HEK293T (cell line): Measurements from ENCODE around the gene CACNG6.

Experiments
- CTCF ChIA-PET: fragments of 350-600 bp; formaldehyde crosslinking; extraction: SDS; loops from one replicate; lab custom pipeline; 2021; ENCODE audit warnings: antibody characterized with exemption, inconsistent platforms; lab: Yijun Ruan, JAX
- POLR2A ChIA-PET: fragments of 350-600 bp; formaldehyde crosslinking; extraction: SDS; loops from one replicate; lab custom pipeline; 2020; ENCODE audit warnings: antibody characterized with exemption, inconsistent platforms; lab: Yijun Ruan, JAX
- DNase-seq: peaks from one replicate; pipeline ENCODE4 v3.0.0; 2012; ENCODE audit warnings: mixed read lengths; ENCODE audit errors: extremely low spot score
- ARNT ChIP-seq: fragments of 450-650 bp; IDR thresholded peaks from 2 replicates; pipeline ENCODE4 v1.6.1; 2017; ENCODE audit warnings: mild to moderate bottlenecking
- BHLHE40 ChIP-seq: fragments of 450-650 bp; IDR thresholded peaks from 2 replicates; pipeline ENCODE4 v1.6.1; 2016; ENCODE audit warnings: mild to moderate bottlenecking, moderate library complexity, borderline replicate concordance
- CTBP1 ChIP-seq: fragments of 450-650 bp; IDR thresholded peaks from 2 replicates; pipeline ENCODE4 v1.6.1; 2016; ENCODE audit warnings: borderline replicate concordance
- ELF4 ChIP-seq: fragments of 450-650 bp; IDR thresholded peaks from 2 replicates; pipeline ENCODE4 v1.6.1; 2017; ENCODE audit warnings: antibody characterized with exemption
- FOXA1 ChIP-seq: fragments of 450-650 bp; IDR thresholded peaks from 2 replicates; pipeline ENCODE4 v1.6.1; 2016; ENCODE audit warnings: mild to moderate bottlenecking
- FOXK2 ChIP-seq: fragments of 450-650 bp; IDR thresholded peaks from 2 replicates; pipeline ENCODE4 v1.6.1; 2016; ENCODE audit warnings: mild to moderate bottlenecking
- FOXM1 ChIP-seq: fragments of 450-650 bp; IDR thresholded peaks from 2 replicates; pipeline ENCODE4 v1.6.1; 2017; ENCODE audit warnings: mild to moderate bottlenecking, borderline replicate concordance
- HDGF ChIP-seq: fragments of 450-650 bp; IDR thresholded peaks from 2 replicates; pipeline ENCODE4 v1.6.1; 2017; ENCODE audit warnings: antibody characterized with exemption, borderline replicate concordance
- L3MBTL2 ChIP-seq: fragments of 450-650 bp; conservative IDR thresholded peaks from 2 replicates; pipeline ENCODE4 v1.6.1; 2016; ENCODE audit warnings: mild to moderate bottlenecking
- LEF1 ChIP-seq: fragments of 450-650 bp; IDR thresholded peaks from 2 replicates; pipeline ENCODE4 v1.6.1; 2017; ENCODE audit warnings: mild to moderate bottlenecking, borderline replicate concordance
- NFRKB ChIP-seq: fragments of 450-650 bp; IDR thresholded peaks from 2 replicates; pipeline ENCODE4 v1.6.1; 2016; ENCODE audit warnings: mild to moderate bottlenecking, moderate library complexity
- PKNOX1 ChIP-seq: fragments of 450-650 bp; IDR thresholded peaks from 2 replicates; pipeline ENCODE4 v1.6.1; 2016
- SP1 ChIP-seq: fragments of 450-650 bp; IDR thresholded peaks from 2 replicates; pipeline ENCODE4 v1.6.1; 2017
- SUZ12 ChIP-seq: fragments of 450-650 bp; IDR thresholded peaks from 2 replicates; pipeline ENCODE4 v1.6.1; 2016; ENCODE audit warnings: mild to moderate bottlenecking
- TARDBP ChIP-seq: fragments of 450-650 bp; IDR thresholded peaks from 2 replicates; pipeline ENCODE4 v1.6.1; 2016
- ZNF384 ChIP-seq: fragments of 450-650 bp; IDR thresholded peaks from 2 replicates; pipeline ENCODE4 v1.6.1; 2016

CACNG6 gene

GRCh38 chr19:54002495-54003315 lies 11.3 kb downstream of the CACNG6 start:
- TF ChIP-seq TARDBP (no peak), CTBP1 (no peak), PKNOX1 (no peak), NFRKB (no peak)
- POLR2A ChIA-PET: interaction anchor here (1.5 kb wide), 1 partner anchor 23 kb away, joined by 5 read pairs; no protein-coding TSS in a partner anchor
- DNase-seq: no peak
- CTCF ChIA-PET: interaction anchor here (0.6 kb wide), 1 partner anchor 19 kb away, joined by 4 read pairs; no protein-coding TSS in a partner anchor

- ChIA-PET CTCF (interaction anchor here (0.7 kb wide), 1 partner anchor 26 kb away, joined by 3 read pairs; no protein-coding TSS in a partner anchor), POLR2A (no interaction called here)
- DNase-seq: no peak
- TF ChIP-seq TARDBP (no peak), LEF1 (no peak), HDGF (no peak)
Measured at GRCh38 chr19:54009440-54009839, 18.0 kb downstream of the CACNG6 start.

- DNase-seq: no peak
- no peak for TF ChIP-seq ARNT
- no peak for TF ChIP-seq ZNF384
- no peak for TF ChIP-seq CTBP1
- TF ChIP-seq NFRKB: no peak
- ChIA-PET POLR2A (interaction anchor here (1.4 kb wide), 1 partner anchor 30 kb away, joined by 3 read pairs; no protein-coding TSS in a partner anchor), CTCF (no interaction called here)
Measured at GRCh38 chr19:54010474-54010873, 19.0 kb downstream of the CACNG6 start.

- no peak for TF ChIP-seq ELF4
- no peak for TF ChIP-seq BHLHE40
- TF ChIP-seq SP1: no peak
- POLR2A ChIA-PET: interaction anchor here (1.4 kb wide), 1 partner anchor 31 kb away, joined by 3 read pairs; no protein-coding TSS in a partner anchor
- DNase-seq: peak; percentile 2
- CTCF ChIA-PET: no interaction called here
Measured at GRCh38 chr19:54011507-54012211, 20.2 kb downstream of the CACNG6 start.

GRCh38 chr19:54013866-54014265 lies 22.4 kb downstream of the CACNG6 start:
- ChIA-PET POLR2A (interaction anchor here (1.0 kb wide), 1 partner anchor 34 kb away, joined by 3 read pairs; no protein-coding TSS in a partner anchor), CTCF (no interaction called here)
- no peak for DNase-seq
- TF ChIP-seq ZNF384 (no peak), LEF1 (no peak), FOXK2 (no peak), NFRKB (no peak), PKNOX1 (no peak), FOXA1 (no peak), ELF4 (no peak), CTBP1 (no peak), BHLHE40 (no peak), SUZ12 (no peak), L3MBTL2 (no peak), SP1 (no peak), FOXM1 (no peak), ARNT (no peak), TARDBP (no peak), HDGF (no peak)

- TF ChIP-seq CTBP1 (peak; percentile 17; the same call in 1 of the 2 replicates), L3MBTL2 (peak; percentile 81), BHLHE40 (no peak), ZNF384 (no peak), PKNOX1 (0 out of 2 replicates have a peak, but pooled peaks have one; percentile 25)
- DNase-seq: peak; percentile 45
- CTCF ChIA-PET: interaction anchor here (0.6 kb wide), 1 partner anchor 177 kb away, joined by 3 read pairs; no protein-coding TSS in a partner anchor
- POLR2A ChIA-PET: interaction anchor here (1.1 kb wide), 1 partner anchor 24 kb away, joined by 3 read pairs; the partner anchor contains the start of gene CACNG6
Measured at GRCh38 chr19:54014920-54015560, 23.6 kb downstream of the CACNG6 start.
